NCI-H2227 (cell line): ENCODE data around the gene PLCD1.
"Not testable (repeated sequence)": the region's sequence is repeated elsewhere in the genome, so short reads cannot be mapped to it uniquely, and the experiment has no call there.

ENCODE experiments used
- DNase-seq: peaks from one replicate; lab custom pipeline; 2025; ENCODE audit not compliant: unreplicated experiment; lab: John Stamatoyannopoulos, UW

Gene PLCD1

DNA sequence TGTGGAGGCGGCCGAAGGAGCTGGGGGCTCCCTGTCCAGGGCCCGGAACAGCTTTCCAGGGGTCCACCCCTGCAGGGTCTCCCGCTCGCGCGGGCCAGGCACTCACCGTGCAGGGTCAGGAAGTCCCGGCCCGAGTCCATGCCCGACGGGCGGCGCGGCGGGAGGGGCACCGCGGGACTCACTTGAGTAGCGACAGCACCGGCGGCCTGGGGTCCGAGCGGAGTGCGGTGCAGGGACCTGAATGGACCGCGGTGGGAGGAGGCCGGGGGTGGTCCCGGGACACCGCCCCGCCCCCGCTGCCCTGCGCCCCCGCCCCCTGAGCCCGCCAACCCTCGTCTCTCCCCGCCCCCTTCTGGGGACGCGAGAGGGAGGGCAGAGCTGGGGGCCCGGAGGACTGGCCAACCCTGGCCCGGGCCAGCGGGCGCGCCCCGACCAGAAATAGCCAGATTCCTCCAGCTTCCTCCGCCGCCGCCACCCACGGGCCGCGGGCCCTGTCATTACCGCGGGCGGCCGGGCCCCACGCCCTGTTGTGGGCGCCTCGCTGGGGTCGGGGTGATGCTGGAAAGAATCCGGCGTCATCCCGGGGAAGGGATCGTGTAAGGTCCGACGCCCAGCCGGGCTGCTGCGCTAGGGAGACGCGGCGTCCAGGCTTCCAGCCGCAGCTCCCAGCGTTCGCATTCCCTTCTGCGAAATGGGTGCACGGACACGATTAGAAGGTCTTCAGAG is at the start of gene PLCD1:
PLCD1 (minus strand) TSS at position 243 of the 726 bp plus-strand sequence; CDS start at position 140, 103 bp downstream.
- DNase-seq = peak; percentile 70

- not testable (repeated sequence) for DNase-seq
These were observed 47.6 kb upstream of the PLCD1 start for GRCh38 chr3:38077073-38077472.

DNA sequence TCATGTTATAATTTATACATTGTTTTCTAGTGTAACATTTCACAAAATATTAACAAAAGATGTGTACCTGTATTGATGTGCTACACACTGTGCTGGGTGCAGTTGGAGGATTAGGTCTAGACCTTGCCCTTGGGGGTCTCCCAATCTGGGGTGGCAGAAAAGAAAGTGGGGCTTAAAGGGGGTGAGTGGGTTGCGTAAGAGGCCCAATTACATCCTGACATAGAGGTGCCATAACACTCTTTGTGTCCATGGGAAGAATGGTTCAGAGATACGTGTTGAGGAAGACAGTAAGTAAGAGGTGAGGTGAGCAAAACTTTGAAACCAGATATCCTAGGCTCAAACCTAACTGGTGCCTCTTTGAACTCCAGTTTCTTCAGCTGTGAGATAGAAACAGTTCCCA is 40.6 kb upstream of the PLCD1 start:
- DNase-seq = no peak

DNA sequence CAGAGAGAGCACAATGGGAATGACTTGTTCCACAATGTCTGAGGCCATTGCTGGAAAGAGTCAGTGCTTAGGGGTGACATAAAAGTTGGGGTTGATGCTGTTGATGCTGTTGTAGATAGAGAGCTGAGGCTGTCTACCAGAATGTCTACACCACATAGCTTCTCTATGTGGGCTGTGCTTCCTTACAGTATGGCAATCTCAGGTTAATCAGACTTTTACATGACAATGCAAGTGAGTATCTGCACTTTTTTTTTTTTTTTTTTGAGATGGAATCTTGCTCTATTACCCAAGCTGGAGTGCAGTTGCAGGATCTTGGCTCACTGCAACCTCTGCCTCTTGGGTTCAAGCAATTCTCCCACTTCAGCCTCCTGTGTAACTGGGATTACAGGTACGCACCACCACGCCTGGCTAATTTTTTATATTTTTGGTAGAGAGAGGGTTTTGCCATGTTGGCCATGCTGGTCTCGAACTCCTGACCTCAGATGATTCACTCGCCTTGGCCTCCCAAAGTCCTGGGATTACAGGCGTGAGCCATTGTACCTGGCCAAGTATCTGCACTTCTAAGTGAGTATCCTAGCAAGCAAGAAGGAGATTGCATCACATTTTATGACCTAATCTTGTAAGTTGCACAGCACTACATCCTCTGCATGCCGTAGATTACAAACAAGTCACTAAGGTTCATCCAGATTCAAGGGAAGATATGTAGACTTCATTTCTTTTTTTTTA is 38.2 kb upstream of the PLCD1 start:
- DNase-seq = no peak

DNA sequence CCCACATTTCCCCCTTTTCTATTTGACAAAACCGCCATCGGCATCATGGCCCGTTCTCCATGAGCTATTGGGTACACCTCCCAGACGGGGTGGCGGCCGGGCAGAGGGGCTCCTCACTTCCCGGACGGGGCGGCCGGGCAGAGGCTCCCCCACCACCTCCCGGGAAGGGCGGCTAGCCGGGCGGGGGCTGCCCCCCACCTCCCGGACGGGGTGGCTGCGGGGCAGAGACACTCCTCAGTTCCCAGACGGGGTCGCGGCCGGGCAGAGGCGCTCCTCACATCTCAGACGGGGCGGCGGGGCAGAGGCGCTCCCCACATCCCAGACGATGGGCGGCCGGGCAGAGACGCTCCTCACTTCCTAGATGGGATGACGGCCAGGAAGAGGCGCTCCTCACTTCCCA is 35.0 kb upstream of the PLCD1 start:
- DNase-seq = not testable (repeated sequence)

DNA sequence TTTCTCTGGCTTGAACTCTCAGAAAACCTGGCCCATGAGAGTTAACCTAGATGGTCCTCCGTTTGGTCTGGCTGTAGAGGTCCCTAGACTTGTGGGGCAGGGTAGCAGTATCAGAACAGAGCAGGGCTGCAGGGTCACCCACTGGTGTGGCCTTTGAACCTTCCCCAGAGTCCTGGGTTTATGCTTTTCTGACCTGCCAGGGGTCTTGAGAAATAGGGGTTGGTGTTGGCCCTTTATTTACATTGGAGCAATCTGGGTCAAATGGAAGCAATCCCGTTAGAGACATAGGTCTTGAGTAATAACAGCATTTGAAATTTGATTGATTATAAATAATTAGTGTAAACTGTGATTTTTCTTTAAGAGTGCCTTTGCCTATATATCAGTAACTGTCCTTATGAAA is 33.4 kb upstream of the PLCD1 start:
- no peak for DNase-seq

GRCh38 chr3:38059591-38059990 is 30.1 kb upstream of the PLCD1 start:
- no peak for DNase-seq

- no peak for DNase-seq
These were observed 29.7 kb upstream of the PLCD1 start for GRCh38 chr3:38059148-38059547.

DNA sequence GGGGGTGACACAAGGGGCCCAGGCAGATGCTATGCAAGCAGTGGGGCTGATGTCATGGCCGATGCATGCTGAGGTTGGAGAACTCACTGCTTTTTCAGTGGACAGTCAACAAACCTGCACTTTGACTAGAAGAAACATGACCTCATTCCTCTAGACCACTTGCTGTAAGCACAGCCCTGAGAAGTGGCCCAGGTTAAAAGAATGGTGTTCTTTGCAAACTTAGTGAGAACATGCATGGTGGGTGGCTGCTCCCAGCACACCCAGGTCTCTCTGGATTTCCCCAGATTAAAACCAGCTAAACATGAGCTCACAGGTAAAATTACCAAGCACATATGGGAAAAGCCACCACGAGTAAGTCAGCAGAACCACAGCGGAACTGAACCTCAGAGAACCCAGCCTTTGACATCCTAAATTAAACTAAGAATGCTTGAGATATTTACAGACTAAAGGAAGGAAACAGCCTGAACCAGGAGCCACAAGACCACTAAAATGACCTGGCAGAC is 25.1 kb upstream of the PLCD1 start:
- DNase-seq = no peak

- DNase-seq = not testable (repeated sequence)
These were observed 24.5 kb upstream of the PLCD1 start for GRCh38 chr3:38053813-38054498.

- not testable (repeated sequence) for DNase-seq
These were observed 23.8 kb upstream of the PLCD1 start for GRCh38 chr3:38053286-38053685.

DNA sequence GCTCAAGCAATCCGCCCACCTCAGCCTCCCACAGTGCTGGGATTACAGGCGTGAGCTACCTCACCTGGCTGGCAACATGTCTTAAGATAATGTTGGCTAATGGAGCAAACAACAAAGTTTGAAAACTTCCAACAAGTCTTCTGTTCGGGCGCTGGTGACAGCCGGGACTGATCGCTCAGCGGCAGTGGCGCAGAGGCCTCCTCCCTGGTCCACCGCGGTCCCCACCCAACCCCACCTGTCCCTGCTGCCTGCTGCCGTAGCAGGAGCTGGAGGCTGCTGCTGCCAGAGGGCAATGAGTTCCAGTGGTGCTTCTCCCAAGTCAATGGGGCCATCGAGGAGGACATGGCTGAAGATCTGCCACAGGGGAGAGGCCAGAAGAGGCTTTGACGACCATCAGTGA is 21.7 kb upstream of the PLCD1 start:
- DNase-seq = no peak

GRCh38 chr3:38049358-38050126 is 20.1 kb upstream of the PLCD1 start:
- DNase-seq = no peak

DNA sequence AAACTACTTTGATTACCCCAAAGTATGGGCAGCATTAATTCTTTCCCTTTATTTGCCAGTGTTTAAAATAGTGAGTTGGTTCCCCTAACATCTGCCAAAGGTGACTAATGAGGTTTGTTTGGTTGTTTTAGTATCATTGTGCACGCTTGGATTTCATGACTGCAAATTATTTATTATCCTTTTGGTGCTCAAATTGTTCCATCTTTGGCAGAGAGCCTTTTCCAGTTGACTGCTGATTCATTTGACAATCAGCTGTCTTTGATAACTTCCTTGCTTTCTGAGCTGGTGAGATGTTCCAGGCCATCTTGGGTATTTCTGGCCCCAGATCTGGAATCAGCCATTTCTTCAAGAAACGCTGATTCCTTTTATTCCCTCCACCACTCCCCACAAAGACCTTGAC is 18.5 kb upstream of the PLCD1 start:
- no peak for DNase-seq

DNA sequence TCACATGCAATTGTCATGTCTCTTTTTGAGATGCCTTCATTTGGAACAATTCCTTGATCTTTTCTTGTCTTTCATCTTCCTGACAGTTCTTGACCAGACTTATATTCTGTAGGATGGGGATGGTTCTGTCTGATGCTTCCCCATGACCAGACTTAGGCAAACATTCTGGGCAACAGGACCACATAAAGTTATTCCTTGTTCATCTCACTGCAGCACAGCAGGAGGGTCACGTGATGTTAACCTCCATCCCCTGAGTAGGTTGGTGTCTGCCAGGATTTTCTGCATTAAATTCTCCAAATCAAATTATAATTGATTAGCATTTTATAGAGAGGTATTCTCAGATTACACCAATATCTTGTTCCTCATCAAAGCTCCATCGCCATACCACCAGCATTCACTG is 17.4 kb upstream of the PLCD1 start:
- no peak for DNase-seq

GRCh38 chr3:38046027-38046426 is 16.6 kb upstream of the PLCD1 start:
- no peak for DNase-seq

DNA sequence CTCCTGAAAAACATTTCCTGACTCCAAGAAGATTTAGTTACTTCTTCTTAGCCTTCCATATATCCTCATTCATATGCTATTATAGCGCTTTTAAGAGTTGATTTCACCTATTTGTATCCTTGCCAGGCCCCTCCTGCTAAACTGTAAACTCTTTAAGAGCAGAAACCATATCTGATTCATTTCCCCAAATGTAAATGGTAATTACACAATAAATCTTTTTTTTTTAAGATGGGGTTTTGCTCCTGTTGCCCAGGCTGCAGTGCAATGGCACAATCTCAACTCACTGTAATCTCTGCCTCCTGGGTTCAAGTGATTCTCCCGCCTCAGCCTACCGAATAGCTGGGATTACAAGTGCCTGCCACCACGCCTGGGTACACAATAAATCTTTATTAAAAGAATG is 14.0 kb upstream of the PLCD1 start:
- no peak for DNase-seq

DNA sequence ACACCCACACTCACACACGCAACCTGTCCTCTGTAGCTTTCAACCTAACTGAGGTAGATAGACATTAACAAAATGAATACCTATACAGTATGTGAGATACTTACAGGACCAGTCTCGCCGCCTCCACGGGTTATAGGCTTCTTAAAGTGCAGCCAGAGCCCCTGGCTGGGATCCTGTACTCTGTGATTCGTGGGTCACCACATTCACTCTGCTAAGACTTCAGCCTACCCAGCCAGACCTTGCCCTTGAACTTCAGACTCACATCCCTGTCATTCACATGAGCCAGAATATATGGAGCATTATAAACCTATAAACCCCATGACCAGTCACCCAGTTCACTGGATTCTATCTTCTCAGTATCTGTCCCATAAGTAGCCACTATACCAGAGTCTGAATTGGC is 11.0 kb upstream of the PLCD1 start:
- DNase-seq = no peak

- peak; percentile 6 for DNase-seq
These were observed 10.4 kb upstream of the PLCD1 start for GRCh38 chr3:38039899-38040261.

DNA sequence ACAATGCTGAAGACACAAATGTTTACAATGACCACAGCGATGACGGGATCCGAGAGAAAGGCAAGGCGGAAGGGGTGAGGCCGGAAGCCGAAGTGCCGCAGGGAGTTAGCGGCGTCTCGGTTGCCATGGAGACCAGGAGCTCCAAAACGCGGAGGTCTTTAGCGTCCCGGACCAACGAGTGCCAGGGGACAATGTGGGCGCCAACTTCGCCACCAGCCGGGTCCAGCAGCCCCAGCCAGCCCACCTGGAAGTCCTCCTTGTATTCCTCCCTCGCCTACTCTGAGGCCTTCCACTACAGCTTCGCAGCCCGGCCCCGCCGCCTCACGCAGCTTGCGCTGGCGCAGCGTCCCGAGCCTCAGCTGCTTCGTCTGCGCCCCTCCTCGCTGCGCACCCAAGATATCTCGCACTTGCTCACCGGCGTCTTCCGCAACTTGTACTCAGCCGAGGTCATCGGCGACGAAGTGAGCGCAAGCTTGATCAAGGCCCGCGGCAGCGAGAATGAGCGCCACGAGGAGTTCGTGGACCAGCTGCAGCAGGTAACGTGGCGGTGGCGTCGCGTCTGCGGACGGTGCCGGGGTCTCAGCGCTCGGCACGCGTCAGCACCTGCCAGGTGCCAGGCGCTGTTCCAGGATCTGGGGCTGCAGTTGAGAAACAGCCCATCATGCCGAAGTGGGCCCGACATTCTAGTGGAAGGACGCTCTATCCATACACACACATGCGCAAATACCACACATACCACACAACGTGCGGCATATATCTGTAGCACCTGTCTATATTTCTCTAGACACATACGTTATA is 9.9 kb upstream of the PLCD1 start, which contains the start of gene DLEC1:
DLEC1 (plus strand) TSS at position 108 of the 798 bp plus-strand sequence; CDS start at position 126, 18 bp downstream.
- DNase-seq = peak; percentile 76
